K562 (cell line): ENCODE measurements around the gene PPFIA1. TPM values are rescaled to one million over a fixed set of nuclear protein-coding genes. Genes with fewer than 3 reads are reported as not detected.
A peak's percentile ranks its signal among the peaks of the same experiment; 100 is the strongest.

Experiments used
- ATAC-seq: fragments of 200-7000 bp; cut with Tn5 transposase; 3 replicates; pipeline ENCODE4 v1.9.1; 2020; ENCODE audit warnings: moderate library complexity
- BruUV-seq: library from RNA; stranded (reverse); fragments of 400-500 nt; replicated peaks from 2 replicates; lab custom pipeline; 2021; lab: Mats Ljungman, UMichigan
- CTCF ChIA-PET: fragments of 300-600 bp; formaldehyde crosslinking; extraction: SDS; loops from one replicate; lab custom pipeline; 2021; ENCODE audit warnings: low intra/inter-chr PET ratio; lab: Yijun Ruan, JAX
- POLR2A ChIA-PET: fragments of 300-600, 350-650 bp; sonication (Branson Sonifier 250); formaldehyde crosslinking; extraction: SDS; loops from one replicate; lab custom pipeline; 2021; ENCODE audit warnings: antibody characterized with exemption, inconsistent platforms; lab: Yijun Ruan, JAX
- DNase-seq, 4 experiments: peaks; one replicate each; pipeline versions ENCODE4 v3.0.0 to v3.0.0-alpha.2; 2011 to 2018; ENCODE audit warnings: low spot score in 3 of 4, mixed read lengths in 3 of 4; ENCODE audit errors: extremely low read depth in 1 of 4
- FAIRE-seq: peaks from 2 replicates; lab custom pipeline; 2011; peaks lifted over from hg19 to GRCh38; lab: Jason Lieb, UNC
- H2AFZ ChIP-seq: 2 replicates; pipeline ENCODE4 v1.6.0; 2011; ENCODE audit warnings: low read depth, low read length, control low read depth, inconsistent platforms
- H3K27ac ChIP-seq: fragments of 200-600 bp; 3 replicates; pipeline ENCODE4 v1.8.0; 2011; ENCODE audit warnings: low read depth, mild to moderate bottlenecking, control low read depth, inconsistent platforms, low read length, moderate library complexity, mixed read lengths; ENCODE audit errors: extremely low read depth
- H3K27me3 ChIP-seq, 2 experiments: fragments of 300-600 bp in 1 of 2; 2 replicates in 1 of 2; 3 replicates in 1 of 2; pipeline versions ENCODE4 v1.6.0 to v1.8.0; 2011; ENCODE audit warnings: inconsistent platforms in 2 of 2, low read length in 2 of 2, mild to moderate bottlenecking in 1 of 2, mixed read lengths in 1 of 2, moderate library complexity in 1 of 2; ENCODE audit not compliant: control insufficient read depth in 2 of 2, insufficient read depth in 2 of 2
- H3K36me3 ChIP-seq: fragments of 300-600 bp; 3 replicates; pipeline ENCODE4 v1.8.0; 2011; ENCODE audit warnings: mild to moderate bottlenecking, low read length, inconsistent platforms; ENCODE audit not compliant: control insufficient read depth, insufficient read depth
- H3K4me1 ChIP-seq, 2 experiments: fragments of 200-600 bp in 1 of 2; replicated peaks in 1 of 2; 2 replicates in 1 of 2; 3 replicates in 1 of 2; pipeline versions ENCODE4 v1.5.1 to v1.8.0; 2011; ENCODE audit warnings: inconsistent platforms in 2 of 2, low read length in 2 of 2, mild to moderate bottlenecking in 1 of 2, mixed read lengths in 1 of 2, moderate library complexity in 1 of 2; ENCODE audit not compliant: control insufficient read depth in 2 of 2, insufficient read depth in 2 of 2
- H3K4me2 ChIP-seq: 2 replicates; pipeline ENCODE4 v1.6.1; 2011; ENCODE audit warnings: low read length, control low read depth, inconsistent platforms, mixed read lengths; ENCODE audit not compliant: insufficient read depth
- H3K4me3 ChIP-seq: fragments of 200-600 bp; sonication (generic), shearing (Covaris generic); 2 replicates; pipeline ENCODE4 v1.5.1; 2016; ENCODE audit warnings: control low read depth, inconsistent platforms
- H3K79me2 ChIP-seq: fragments of 200-600 bp; 3 replicates; pipeline ENCODE4 v1.8.0; 2011; ENCODE audit warnings: low read length, inconsistent platforms; ENCODE audit not compliant: control insufficient read depth, insufficient read depth
- H3K9ac ChIP-seq, 2 experiments: 2 replicates each; pipeline versions ENCODE4 v1.6.0 to v1.6.1; 2011; ENCODE audit warnings: low read depth in 2 of 2, low read length in 2 of 2, control low read depth in 1 of 2, inconsistent platforms in 1 of 2, mild to moderate bottlenecking in 1 of 2, mixed read lengths in 1 of 2; ENCODE audit not compliant: insufficient read depth in 1 of 2
- H3K9me1 ChIP-seq: one replicate; pipeline ENCODE4 v1.6.0; 2011; ENCODE audit warnings: inconsistent platforms, mild to moderate bottlenecking, low read length, moderate library complexity; ENCODE audit not compliant: control insufficient read depth, insufficient read depth
- H3K9me3 ChIP-seq: replicated peaks from 2 replicates; pipeline ENCODE4 v1.5.1; 2011; ENCODE audit warnings: low read depth, low read length, inconsistent platforms; ENCODE audit not compliant: control insufficient read depth, insufficient read depth
- H4K20me1 ChIP-seq: replicated peaks from 2 replicates; pipeline ENCODE4 v1.6.1; 2011; ENCODE audit warnings: low read length, inconsistent platforms, mixed read lengths; ENCODE audit not compliant: control insufficient read depth, insufficient read depth
- ATF6 ChIP-seq: sonication (generic); formaldehyde crosslinking; IDR thresholded peaks from 2 replicates; pipeline ENCODE4 v1.4.0; 2020; ENCODE audit warnings: mild to moderate bottlenecking, missing genetic modification reagents
- PHB ChIP-seq: fragments of 250-450 bp; sonication (Bioruptor Pico); IDR thresholded peaks from 2 replicates; pipeline ENCODE4 v1.5.0; 2021
- POLR2G ChIP-seq: fragments of 200-400 bp; formaldehyde crosslinking; IDR thresholded peaks from 2 replicates; pipeline ENCODE4 v1.6.1; 2017; ENCODE audit warnings: low read depth, mild to moderate bottlenecking, antibody characterized with exemption, low read length, moderate library complexity
- POU5F1 ChIP-seq: fragments of 150-350 bp; IDR thresholded peaks from 2 replicates; pipeline ENCODE4 v1.6.1; 2014; ENCODE audit warnings: borderline replicate concordance, low read length, low read depth, mild to moderate bottlenecking; ENCODE audit not compliant: partially characterized antibody
- SETDB1 ChIP-seq: IDR thresholded peaks from one replicate; pipeline ENCODE4 v1.6.1; 2012; ENCODE audit warnings: low read length, control low read depth, inconsistent platforms
- TAF9B ChIP-seq: fragments of 450-650 bp; IDR thresholded peaks from 2 replicates; pipeline ENCODE4 v1.6.1; 2018; ENCODE audit warnings: mild to moderate bottlenecking; ENCODE audit not compliant: partially characterized antibody
- THRB ChIP-seq: fragments of 450-650 bp; formaldehyde crosslinking; conservative IDR thresholded peaks from 2 replicates; pipeline ENCODE4 v1.4.0; 2022; ENCODE audit warnings: mild to moderate bottlenecking, missing genetic modification characterization
- ZKSCAN1 ChIP-seq: fragments of 150-350 bp; IDR thresholded peaks from 2 replicates; pipeline ENCODE4 v1.6.1; 2016; ENCODE audit warnings: low read depth, low read length
- ZNF12 ChIP-seq: sonication (generic); formaldehyde crosslinking; IDR thresholded peaks from 2 replicates; pipeline ENCODE4 v1.4.0; 2020; ENCODE audit warnings: mild to moderate bottlenecking, missing genetic modification reagents
- ZNF23 ChIP-seq: fragments of 250-450 bp; sonication (Bioruptor Pico); IDR thresholded peaks from 2 replicates; pipeline ENCODE4 v1.4.0; 2020; ENCODE audit warnings: mild to moderate bottlenecking
- ZNF3 ChIP-seq: fragments of 250-450 bp; sonication (Bioruptor Pico); IDR thresholded peaks from 2 replicates; pipeline ENCODE4 v1.5.0; 2021; ENCODE audit warnings: mild to moderate bottlenecking, moderate library complexity
- ZNF347 ChIP-seq: fragments of 450-650 bp; formaldehyde crosslinking; IDR thresholded peaks from 2 replicates; pipeline ENCODE4 v1.4.0; 2020; ENCODE audit warnings: low read depth, mild to moderate bottlenecking, moderate library complexity
- WGBS: fragments of 100-300 bp; shearing (Covaris generic); methylation state at CpG from one replicate; pipeline ENCODE4 v1.1.6; 2016; ENCODE audit warnings: low coverage, mixed read lengths; ENCODE audit not compliant: insufficient coverage; ENCODE audit errors: missing lambda C conversion rate; 5-methylcytosine and 5-hydroxymethylcytosine counted together
- in situ Hi-C: fragments of 300-500 bp; cut with MboI; formaldehyde crosslinking; loops from 4 replicates; pipeline ENCODE4 v1.15.0; 2018; ENCODE audit warnings: inconsistent platforms, mixed read lengths
- intact Hi-C: fragments of 100-400 bp; cut with micrococcal nuclease; formaldehyde crosslinking; loops from 2 replicates; pipeline ENCODE4 v1.14.2; 2022
- polyA plus RNA-seq, 8 experiments: library from polyadenylated mRNA; depleted of rRNA in 4 of 8; stranded (reverse) in 5 of 8; unstranded in 3 of 8; fragments of >200 nt; fragmentation: Nextera tagmentation in 2 of 8; fragmentation: Illumina TruSeq in 1 of 8; extraction: Ambion mirVana in 2 of 8; extraction: Trizol in 1 of 8; gene quantifications; 2 replicates each; pipeline versions ENCODE4 v1.2.1 to v1.2.3, GENCODE V29; 2011 to 2014; ENCODE audit warnings: inconsistent platforms in 1 of 8, missing spikeins in 1 of 8
- total RNA-seq, 7 experiments: library from RNA; depleted of rRNA in 6 of 7; stranded (reverse); fragments of >200 nt in 6 of 7; fragmentation: Illumina TruSeq in 2 of 7; extraction: Trizol in 2 of 7; gene quantifications; 2 replicates each; pipeline versions ENCODE4 v1.2.1 to v1.2.3, GENCODE V29; 2011 to 2021; ENCODE audit warnings: low replicate concordance in 1 of 7

Gene PPFIA1
- total and polyA plus RNA-seq, 9 of the 15 experiments (the other 6 are each of a cell fraction or from before 2014, with no cell fraction given): 9.9 to 41.5 (median 28.5) TPM

GRCh38 chr11:70433038-70433437 is 162.5 kb downstream of the PPFIA1 start:
- ChIA-PET POLR2A (interaction anchor here (0.6 to 1.8 kb wide), 3 partner anchors 9 to 1515 kb away, joined by 3 to 4 read pairs (median 3); no protein-coding TSS in a partner anchor), CTCF (no interaction called here)
- DNase-seq (no peak), FAIRE-seq (no peak), ATAC-seq (no peak)
- Histone ChIP-seq H3K79me2 (no peaks in the 10 kb centered on the region), H3K4me1 (peaks cover 0 to 8% of the 10 kb centered on the region in 2 experiments; a peak in 1 of 5 replicates), H2AFZ (no peak overlapping the region), H3K4me2 (no peak overlapping the region), H3K36me3 (peaks cover 95% of the 10 kb centered on the region; the same call in 2 of the 3 replicates), H3K27ac (no peak overlapping the region), H3K27me3 (no peaks in the 10 kb centered on the region), H3K4me3 (no peak overlapping the region), H3K9ac (no peak overlapping the region), H3K9me1 (no peaks in the 10 kb centered on the region), H4K20me1 (no peaks in the 10 kb centered on the region), H3K9me3 (no peaks in the 10 kb centered on the region)
- in situ Hi-C loops: no loop called here
- TF ChIP-seq POLR2G (0 out of 2 replicates have a peak, but pooled peaks have one; percentile 37), ZNF347 (no peak)
- intact Hi-C loops: no loop called here
- 98% methylated on average over 8 of the region's 20 CpGs for WGBS
- BruUV-seq: no TSS peak

GRCh38 chr11:70433526-70433925 is 163.0 kb downstream of the PPFIA1 start:
- 94% methylated on average over 7 of the region's 13 CpGs for WGBS
- POLR2A ChIA-PET: interaction anchor here (0.6 to 1.8 kb wide), 3 partner anchors 9 to 42 kb away, joined by 3 to 4 read pairs (median 3); no protein-coding TSS in a partner anchor
- no peak for TF ChIP-seq SETDB1
- no peak for TF ChIP-seq ATF6 (CRISPR knock-in tag)
- no peak for TF ChIP-seq THRB (CRISPR knock-in tag)
- no peak for TF ChIP-seq ZNF3 (CRISPR knock-in tag)
- TF ChIP-seq POU5F1: no peak
- TF ChIP-seq PHB: no peak
- no peak for TF ChIP-seq POLR2G
- no peak for TF ChIP-seq ZNF12 (CRISPR knock-in tag)
- TF ChIP-seq ZNF23: no peak
- no peak for TF ChIP-seq ZKSCAN1
- no peak for TF ChIP-seq TAF9B

More at GRCh38 chr11:70433526-70433925, 163.0 kb downstream of the PPFIA1 start:
- in situ Hi-C loops (no loop called here), intact Hi-C loops (no loop called here)
- Histone ChIP-seq H3K4me2 (no peak overlapping the region), H3K36me3 (peaks cover 94% of the 10 kb centered on the region; the same call in 2 of the 3 replicates), H3K9me3 (no peaks in the 10 kb centered on the region), H3K27ac (no peak overlapping the region), H4K20me1 (no peaks in the 10 kb centered on the region), H3K9ac (no peak overlapping the region), H3K9me1 (no peaks in the 10 kb centered on the region), H3K4me1 (peaks cover 0 to 8% of the 10 kb centered on the region in 2 experiments; a peak in 1 of 5 replicates), H3K27me3 (no peaks in the 10 kb centered on the region), H3K79me2 (no peaks in the 10 kb centered on the region), H2AFZ (no peak overlapping the region), H3K4me3 (no peak overlapping the region)
- no peak for ATAC-seq
- CTCF ChIA-PET: no interaction called here
- no TSS peak for BruUV-seq
- no peak for DNase-seq
- no peak for FAIRE-seq
